A549 treated with Hydrocortisone at 1 μM for 4 hours (cell line): ENCODE data around the gene CDY1. TPM values are rescaled to one million over a fixed set of nuclear protein-coding genes. Genes with fewer than 3 reads are reported as not detected.

Source experiments
- total RNA-seq: library from RNA; stranded (reverse); fragments of 200-300 nt; extraction: Qiagen RNA extraction; gene quantifications from 5 replicates; pipeline ENCODE4 v1.2.3, GENCODE V29; 2022

CDY1 gene, protein sequence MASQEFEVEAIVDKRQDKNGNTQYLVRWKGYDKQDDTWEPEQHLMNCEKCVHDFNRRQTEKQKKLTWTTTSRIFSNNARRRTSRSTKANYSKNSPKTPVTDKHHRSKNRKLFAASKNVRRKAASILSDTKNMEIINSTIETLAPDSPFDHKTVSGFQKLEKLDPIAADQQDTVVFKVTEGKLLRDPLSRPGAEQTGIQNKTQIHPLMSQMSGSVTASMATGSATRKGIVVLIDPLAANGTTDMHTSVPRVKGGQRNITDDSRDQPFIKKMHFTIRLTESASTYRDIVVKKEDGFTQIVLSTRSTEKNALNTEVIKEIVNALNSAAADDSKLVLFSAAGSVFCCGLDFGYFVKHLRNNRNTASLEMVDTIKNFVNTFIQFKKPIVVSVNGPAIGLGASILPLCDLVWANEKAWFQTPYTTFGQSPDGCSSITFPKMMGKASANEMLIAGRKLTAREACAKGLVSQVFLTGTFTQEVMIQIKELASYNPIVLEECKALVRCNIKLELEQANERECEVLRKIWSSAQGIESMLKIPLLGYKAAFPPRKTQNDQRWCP
- not detected in 5 replicates for total RNA-seq

GRCh38 chrY:25621817-25622216, at the start of gene CDY1:
CDY1 (plus strand) TSS chrY:25622117; CDS start chrY:25622443, 326 bp downstream.

